HepG2 (cell line): ENCODE results near the gene ITPRIPL1. TPM values are rescaled to one million over a fixed set of nuclear protein-coding genes. Genes with fewer than 3 reads are reported as not detected.

Source experiments
- CCAR2 ChIP-seq: fragments of 200-400 bp; formaldehyde crosslinking; optimal IDR thresholded peaks from 2 replicates; pipeline ENCODE3; 2018; ENCODE audit warnings: low read depth, mild to moderate bottlenecking, low read length, moderate library complexity
- CHD2 ChIP-seq: IDR thresholded peaks from 2 replicates; pipeline ENCODE4 v1.6.1; 2011; ENCODE audit warnings: low read depth, low read length, improper control_type of control experiment
- EEA1 ChIP-seq: sonication (generic); formaldehyde crosslinking; IDR thresholded peaks from 2 replicates; pipeline ENCODE4 v1.5.1; 2020; ENCODE audit warnings: mild to moderate bottlenecking, missing genetic modification reagents, borderline replicate concordance
- ETV6 ChIP-seq: sonication (generic); formaldehyde crosslinking; conservative IDR thresholded peaks from 2 replicates; pipeline ENCODE4 v1.4.0; 2020; ENCODE audit warnings: missing genetic modification reagents
- HDAC1 ChIP-seq: sonication (generic); formaldehyde crosslinking; IDR thresholded peaks from 2 replicates; pipeline ENCODE4 v1.5.1; 2020; ENCODE audit warnings: mild to moderate bottlenecking, missing genetic modification reagents
- HDAC2 ChIP-seq: sonication (generic); formaldehyde crosslinking; IDR thresholded peaks from 2 replicates; pipeline ENCODE4 v1.4.0; 2020; ENCODE audit warnings: missing genetic modification reagents
- LBX2 ChIP-seq: sonication (generic); formaldehyde crosslinking; IDR thresholded peaks from 2 replicates; pipeline ENCODE4 v1.5.0; 2020; ENCODE audit warnings: missing genetic modification reagents, mild to moderate bottlenecking, borderline replicate concordance
- MIER3 ChIP-seq: IDR thresholded peaks from 2 replicates; pipeline ENCODE4 v1.6.1; 2016; ENCODE audit warnings: missing compliant biosample characterization, borderline replicate concordance
- ZBTB2 ChIP-seq: sonication (generic); formaldehyde crosslinking; IDR thresholded peaks from 2 replicates; pipeline ENCODE4 v1.8.0; 2022; ENCODE audit warnings: low read depth, missing genetic modification reagents
- ZMAT3 ChIP-seq: sonication (generic); formaldehyde crosslinking; conservative IDR thresholded peaks from 2 replicates; pipeline ENCODE4 v1.7.0; 2021; ENCODE audit warnings: missing genetic modification reagents
- ZNF251 ChIP-seq: sonication (generic); formaldehyde crosslinking; IDR thresholded peaks from 2 replicates; pipeline ENCODE4 v1.9.0; 2021; ENCODE audit warnings: mild to moderate bottlenecking, missing genetic modification reagents
- ZNF281 ChIP-seq: sonication (generic); formaldehyde crosslinking; IDR thresholded peaks from 2 replicates; pipeline ENCODE4 v1.4.0; 2020; ENCODE audit warnings: missing genetic modification reagents, borderline replicate concordance
- ZNF34 ChIP-seq: sonication (generic); formaldehyde crosslinking; IDR thresholded peaks from 2 replicates; pipeline ENCODE4 v1.4.0; 2020; ENCODE audit warnings: mild to moderate bottlenecking, missing genetic modification reagents, borderline replicate concordance
- ZNF407 ChIP-seq: sonication (generic); formaldehyde crosslinking; IDR thresholded peaks from one replicate; pipeline ENCODE4 v1.5.1; 2020; ENCODE audit warnings: mild to moderate bottlenecking, missing genetic modification reagents; ENCODE audit errors: not compliant biosample characterization
- polyA plus RNA-seq, 8 experiments: library from polyadenylated mRNA; depleted of rRNA in 3 of 8; stranded (reverse) in 7 of 8; unstranded in 1 of 8; fragments of >200 nt; fragmentation: Illumina TruSeq in 4 of 8; extraction: Trizol in 4 of 8; gene quantifications; 2 replicates each; pipeline versions ENCODE4 v1.2.1 to v1.2.3, GENCODE V29; 2011 to 2016; ENCODE audit warnings: low read depth in 4 of 8, missing spikeins in 1 of 8, mixed read lengths in 1 of 8; ENCODE audit not compliant: insufficient read depth in 1 of 8
- total RNA-seq, 5 experiments: library from RNA; depleted of rRNA; stranded (reverse); fragments of >200 nt; fragmentation: Illumina TruSeq; extraction: Trizol; gene quantifications; 2 replicates each; pipeline ENCODE4 v1.2.3, GENCODE V29; 2016; ENCODE audit warnings: low read depth in 1 of 5

ITPRIPL1 gene
- total and polyA plus RNA-seq, 2 of the 13 experiments (the other 11 are each of a cell fraction or from before 2014, with no cell fraction given): 4.3 to 11.7 TPM

GRCh38 chr2:96320728-96321622 lies 4.1 kb upstream of the ITPRIPL1 start (continued):
- TF ChIP-seq ZNF281 (CRISPR knock-in tag) (peak; percentile 82), MIER3 (no peak), ZBTB2 (CRISPR knock-in tag) (0 out of 2 replicates have a peak, but pooled peaks have one; percentile 37), LBX2 (CRISPR knock-in tag) (0 out of 2 replicates have a peak, but pooled peaks have one; percentile 12), EEA1 (CRISPR knock-in tag) (peak; percentile 86; the same call in 1 of the 2 replicates), ZNF34 (CRISPR knock-in tag) (no peak), ETV6 (CRISPR knock-in tag) (0 out of 2 replicates have a peak, but pooled peaks have one; percentile 53), ZNF407 (peak; percentile 50), CCAR2 (no peak), ZMAT3 (CRISPR knock-in tag) (peak; percentile 53; the same call in 1 of the 2 replicates), ZNF251 (0 out of 2 replicates have a peak, but pooled peaks have one; percentile 20), HDAC2 (CRISPR knock-in tag) (peak; percentile 14; the same call in 1 of the 2 replicates), HDAC1 (CRISPR knock-in tag) (0 out of 2 replicates have a peak, but pooled peaks have one; percentile 27), CHD2 (no peak)
